Mucosa of gallbladder (tissue), 1 donor: ENCODE data around the gene SLC25A48. TPM values are rescaled to one million over a fixed set of nuclear protein-coding genes. Genes with fewer than 3 reads are reported as not detected.

Source experiments
- DNase-seq: peaks from one replicate; pipeline ENCODE4 v3.0.0-alpha.2; 2020; ENCODE audit warnings: low spot score
- total RNA-seq: library from RNA; stranded (reverse); gene quantifications from one replicate; pipeline ENCODE4 v1.2.1, GENCODE V29; 2021
- donor health status: DM: no; HTN: no; CAD: no.

SLC25A48 gene
- total RNA-seq, 1 donor from 2014 or later: 0.43 TPM

GRCh38 chr5:135920199-135920598, 85.7 kb downstream of the SLC25A48 start:
- no peak for DNase-seq

GRCh38 chr5:135921388-135921787, 86.9 kb downstream of the SLC25A48 start:
- no peak for DNase-seq

- no peak for DNase-seq
Measured at GRCh38 chr5:135930029-135930948, 95.8 kb downstream of the SLC25A48 start.

GRCh38 chr5:135930949-135931295, 96.5 kb downstream of the SLC25A48 start:
- DNase-seq: no peak

GRCh38 chr5:135934939-135935338, 100.5 kb downstream of the SLC25A48 start:
- DNase-seq: no peak

- no peak for DNase-seq
Measured at GRCh38 chr5:135937245-135937911, 102.9 kb downstream of the SLC25A48 start.

Other genes with a start within 250 kb of the SLC25A48 start
- gene IL9, start 61.2 kb downstream of the SLC25A48 start, total RNA-seq: not detected
- not detected for gene LECT2, start 120.3 kb downstream of the SLC25A48 start, total RNA-seq
- gene TGFBI, start 194.3 kb downstream of the SLC25A48 start, total RNA-seq: 235 TPM